ENCODE results near the gene ZNF485.

DNA sequence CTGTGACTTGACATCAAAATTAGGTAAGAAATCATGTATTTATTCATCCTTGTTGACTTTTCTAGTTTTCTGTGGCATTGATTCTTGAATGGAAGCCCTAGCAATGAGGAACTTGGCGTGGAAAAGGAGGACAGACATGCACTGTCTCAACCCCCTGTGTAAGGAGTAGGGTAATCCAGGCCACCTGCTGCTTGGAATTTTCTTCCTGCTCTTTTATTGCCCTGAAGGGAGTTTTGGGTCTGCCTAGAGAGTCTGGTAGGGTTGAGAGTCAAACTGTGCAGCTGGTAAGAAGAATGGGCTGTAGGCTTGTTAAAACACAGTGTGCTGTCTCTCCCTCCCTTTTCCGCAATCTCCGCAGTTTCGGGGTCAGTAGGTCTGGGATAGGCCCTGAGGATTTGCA, 22.7 kb downstream of the ZNF485 start:
- TF ChIP-seq, protein P1, sequence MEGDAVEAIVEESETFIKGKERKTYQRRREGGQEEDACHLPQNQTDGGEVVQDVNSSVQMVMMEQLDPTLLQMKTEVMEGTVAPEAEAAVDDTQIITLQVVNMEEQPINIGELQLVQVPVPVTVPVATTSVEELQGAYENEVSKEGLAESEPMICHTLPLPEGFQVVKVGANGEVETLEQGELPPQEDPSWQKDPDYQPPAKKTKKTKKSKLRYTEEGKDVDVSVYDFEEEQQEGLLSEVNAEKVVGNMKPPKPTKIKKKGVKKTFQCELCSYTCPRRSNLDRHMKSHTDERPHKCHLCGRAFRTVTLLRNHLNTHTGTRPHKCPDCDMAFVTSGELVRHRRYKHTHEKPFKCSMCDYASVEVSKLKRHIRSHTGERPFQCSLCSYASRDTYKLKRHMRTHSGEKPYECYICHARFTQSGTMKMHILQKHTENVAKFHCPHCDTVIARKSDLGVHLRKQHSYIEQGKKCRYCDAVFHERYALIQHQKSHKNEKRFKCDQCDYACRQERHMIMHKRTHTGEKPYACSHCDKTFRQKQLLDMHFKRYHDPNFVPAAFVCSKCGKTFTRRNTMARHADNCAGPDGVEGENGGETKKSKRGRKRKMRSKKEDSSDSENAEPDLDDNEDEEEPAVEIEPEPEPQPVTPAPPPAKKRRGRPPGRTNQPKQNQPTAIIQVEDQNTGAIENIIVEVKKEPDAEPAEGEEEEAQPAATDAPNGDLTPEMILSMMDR (IDR thresholded peaks at IDR 0.05), result no peak
- TF ChIP-seq POLR2A (IDR thresholded peaks at IDR 0.05), result no peak
